GM12892 (cell line): ENCODE data around the gene PDZD2.

Experiments
- POLR2A ChIP-seq: IDR thresholded peaks from 2 replicates; pipeline ENCODE4 v1.6.1; 2011; ENCODE audit warnings: low read depth, low read length, control low read depth
- POLR2AphosphoS5 ChIP-seq: IDR thresholded peaks from 2 replicates; pipeline ENCODE4 v1.6.1; 2011; ENCODE audit warnings: low read depth, low read length, control low read depth
- TAF1 ChIP-seq: IDR thresholded peaks from 2 replicates; pipeline ENCODE4 v1.6.1; 2011; ENCODE audit warnings: low read depth, mild to moderate bottlenecking, control low read depth, low read length, borderline replicate concordance

- TF ChIP-seq POLR2A (no peak), POLR2AphosphoS5 (no peak), TAF1 (no peak)
These were observed 274.9 kb downstream of the PDZD2 start for GRCh38 chr5:31913808-31914207.
